ENCODE measurements around the gene DLGAP1.

The DLGAP1 gene

DNA sequence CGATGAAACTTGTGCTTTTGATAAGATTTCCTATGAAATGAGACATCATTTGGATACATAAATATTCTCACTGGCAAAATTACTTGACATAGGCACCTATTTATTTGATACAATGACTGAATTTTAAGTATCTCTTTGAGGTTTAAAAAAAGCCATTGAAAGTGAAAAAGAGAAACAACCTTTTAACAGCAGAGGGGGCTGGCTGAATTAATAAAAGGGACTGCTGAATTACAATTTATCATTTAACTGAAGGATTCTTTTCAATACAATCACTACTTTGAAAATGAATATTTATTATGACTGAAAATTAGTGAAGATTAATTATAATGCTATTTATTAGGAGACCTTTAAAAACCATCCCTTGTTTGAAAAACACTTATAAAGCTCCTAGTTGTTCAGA lies 335.3 kb downstream of the DLGAP1 start:
- DNase-seq: no peak
- no peak for TF ChIP-seq GATA1 (IDR thresholded peaks at IDR 0.05; ENCODE audit: low read depth, low read length)
- TF ChIP-seq POLR2A (IDR thresholded peaks at IDR 0.05; ENCODE audit: low read length): no peak

DNA sequence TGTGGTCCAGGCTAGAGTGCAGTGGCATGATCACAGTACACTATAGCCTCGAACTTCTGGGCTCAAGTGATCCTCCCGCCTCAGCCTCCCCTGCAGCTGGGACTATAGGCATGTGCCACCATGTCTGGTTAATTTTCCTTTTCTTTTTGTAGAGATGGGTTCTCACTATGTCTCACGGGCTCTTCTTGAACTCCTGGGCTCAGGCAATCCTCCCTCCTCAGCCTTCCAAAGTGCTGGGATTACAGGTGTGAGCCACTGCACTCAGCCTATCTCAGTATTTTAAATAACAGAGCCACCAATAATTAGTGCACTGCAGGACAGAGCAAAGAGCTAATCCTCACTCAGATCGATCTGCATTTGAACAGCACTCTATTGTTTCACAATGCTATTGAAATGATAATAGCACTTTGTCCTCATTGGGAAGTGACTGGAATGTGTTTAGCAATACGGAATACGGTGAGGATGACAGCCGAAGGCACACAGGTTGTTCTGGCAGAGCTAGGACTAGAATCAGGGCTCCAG lies 335.9 kb downstream of the DLGAP1 start:
- no peak for DNase-seq
- TF ChIP-seq POLR2A (IDR thresholded peaks at IDR 0.05; ENCODE audit: low read length) (no peak), GATA1 (IDR thresholded peaks at IDR 0.05; ENCODE audit: low read depth, low read length) (no peak)

DNA sequence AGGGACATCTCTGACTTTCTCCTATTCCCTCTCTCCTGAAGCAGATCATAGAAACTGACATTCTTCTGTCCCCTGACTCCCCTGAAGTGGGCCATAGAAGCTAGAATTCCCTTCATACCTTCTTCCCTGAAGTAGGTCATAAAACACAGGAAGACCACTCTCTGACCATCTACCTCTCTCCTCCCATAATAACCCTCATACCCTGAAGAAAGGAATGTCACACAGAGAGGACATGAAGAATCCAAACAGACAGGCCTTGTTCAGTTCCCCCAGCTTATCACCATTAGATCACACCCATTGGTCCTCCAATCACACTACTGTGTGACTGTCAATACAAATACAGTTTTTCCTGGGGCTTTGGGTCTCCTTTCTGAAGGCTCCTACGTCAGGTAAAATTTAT lies 347.1 kb downstream of the DLGAP1 start:
- no peak for TF ChIP-seq POLR2A (IDR thresholded peaks at IDR 0.05; ENCODE audit: low read length)
- TF ChIP-seq GATA1 (IDR thresholded peaks at IDR 0.05; ENCODE audit: low read depth, low read length): no peak
- DNase-seq: no peak

DNA sequence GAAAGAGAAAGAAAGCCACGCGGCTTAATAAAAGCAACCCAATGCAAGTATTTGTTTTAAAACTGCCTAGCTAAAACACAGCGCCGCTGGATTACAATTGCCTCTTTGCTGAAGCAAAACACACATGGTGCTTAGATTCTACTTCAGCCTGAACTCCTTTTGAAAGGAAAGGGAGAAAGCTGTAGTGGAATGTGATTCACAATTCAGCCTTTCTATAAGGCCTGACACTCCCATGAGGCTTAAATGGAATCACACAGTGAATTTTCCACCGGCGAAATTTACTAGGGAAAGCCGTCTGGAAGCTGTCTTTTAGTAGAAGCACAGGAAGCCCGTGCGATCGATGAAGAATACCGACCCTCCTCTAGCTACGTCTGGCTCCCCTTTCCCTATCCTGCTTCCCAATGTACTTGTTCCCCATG lies 348.0 kb downstream of the DLGAP1 start:
- DNase-seq: no peak
- TF ChIP-seq POLR2A (IDR thresholded peaks at IDR 0.05; ENCODE audit: low read length): no peak
- TF ChIP-seq GATA1 (IDR thresholded peaks at IDR 0.05; ENCODE audit: low read depth, low read length): no peak

DNA sequence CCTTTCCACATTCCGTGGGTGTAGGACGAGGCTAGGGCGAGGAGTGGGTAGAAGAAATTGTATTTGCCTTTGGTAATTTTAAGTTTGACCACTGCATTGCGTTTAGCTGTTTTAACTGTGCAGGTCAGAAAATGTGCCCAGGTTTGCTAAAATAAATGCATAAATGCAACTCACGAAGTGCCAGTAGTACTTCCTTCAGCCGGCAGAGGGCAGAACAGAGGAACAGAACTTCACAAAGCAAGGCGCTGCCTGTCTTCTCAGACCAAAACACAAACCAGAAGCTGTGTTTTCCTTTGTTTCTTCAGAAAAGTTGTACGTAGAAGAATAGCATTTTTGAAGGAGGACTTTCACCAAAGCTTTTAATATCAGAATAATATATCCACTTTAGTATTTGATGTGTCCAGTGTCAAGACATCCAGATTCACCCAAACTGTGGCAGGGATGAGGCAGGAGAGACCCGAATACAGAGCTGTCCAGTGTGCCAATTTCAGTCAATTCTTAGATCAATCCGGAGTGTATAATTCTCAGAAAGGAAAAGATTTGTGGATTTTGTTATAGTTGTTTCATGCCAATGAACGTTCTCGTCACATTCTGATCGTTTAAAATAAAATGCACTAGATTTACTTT lies 348.6 kb downstream of the DLGAP1 start:
- TF ChIP-seq POLR2A (IDR thresholded peaks at IDR 0.05; ENCODE audit: low read length): no peak
- TF ChIP-seq GATA1 (IDR thresholded peaks at IDR 0.05; ENCODE audit: low read depth, low read length): no peak
- DNase-seq: peak; percentile 53 to 77

DNA sequence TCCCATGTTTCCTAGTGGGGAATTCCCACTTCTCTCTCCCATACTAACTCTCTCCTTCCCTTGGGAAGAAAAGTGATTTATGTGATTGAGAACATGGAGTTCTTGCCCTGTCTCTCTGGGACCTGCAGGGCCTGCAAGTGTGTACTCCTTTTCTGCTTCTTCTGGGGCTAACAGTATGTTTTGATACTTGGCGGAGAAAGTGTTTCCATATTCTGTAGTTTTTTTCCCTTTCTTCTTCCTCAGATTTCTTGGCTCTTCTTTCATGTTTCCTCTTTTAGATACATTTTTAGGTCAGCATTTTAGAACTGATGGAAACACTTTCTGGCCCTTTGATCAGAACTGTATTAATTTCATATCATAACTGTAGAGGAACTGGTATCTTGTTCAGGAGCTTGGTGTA lies 352.2 kb downstream of the DLGAP1 start:
- DNase-seq: no peak
- TF ChIP-seq GATA1 (IDR thresholded peaks at IDR 0.05; ENCODE audit: low read depth, low read length): no peak
- no peak for TF ChIP-seq POLR2A (IDR thresholded peaks at IDR 0.05; ENCODE audit: low read length)

DNA sequence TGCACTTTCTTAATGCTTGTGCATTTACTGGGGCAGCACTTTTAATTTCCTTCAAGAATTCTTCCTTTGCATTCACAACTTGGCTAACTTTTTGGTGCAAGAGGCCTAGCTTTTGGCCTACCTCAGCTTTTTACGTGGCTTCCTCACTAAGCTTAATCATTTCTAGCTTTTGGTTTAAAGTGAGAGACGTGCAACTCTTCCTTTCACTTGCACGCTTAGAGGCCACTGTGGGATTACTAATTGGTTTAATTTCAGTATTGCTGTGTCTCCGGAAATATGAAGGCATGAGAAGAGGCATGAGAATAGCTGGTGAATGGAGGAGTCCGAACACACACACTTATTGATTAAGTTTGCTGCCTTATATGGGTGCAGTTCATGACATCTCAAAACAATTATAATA lies 354.1 kb downstream of the DLGAP1 start:
- no peak for DNase-seq
- TF ChIP-seq GATA1 (IDR thresholded peaks at IDR 0.05; ENCODE audit: low read depth, low read length): no peak
- TF ChIP-seq POLR2A (IDR thresholded peaks at IDR 0.05; ENCODE audit: low read length): no peak

DNA sequence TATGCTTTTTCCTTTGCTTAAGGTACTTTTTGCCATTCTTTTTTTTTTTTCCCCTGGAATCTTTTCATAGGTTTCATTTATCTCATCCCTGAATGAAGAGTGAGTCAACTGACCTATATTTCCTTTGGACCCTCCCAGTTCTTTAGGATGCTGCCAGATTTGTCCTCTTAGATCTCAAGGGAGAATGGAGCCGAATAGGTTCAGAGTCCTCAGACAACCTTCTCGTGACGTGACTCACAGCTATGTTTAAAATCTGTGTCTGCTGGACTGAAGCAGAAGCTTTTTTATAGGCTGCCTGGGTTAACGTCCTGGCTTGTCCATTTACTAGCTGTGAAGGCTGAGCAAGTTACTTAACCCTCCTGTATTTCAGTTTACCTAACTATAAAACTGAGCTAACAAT lies 358.6 kb downstream of the DLGAP1 start:
- no peak for DNase-seq

DNA sequence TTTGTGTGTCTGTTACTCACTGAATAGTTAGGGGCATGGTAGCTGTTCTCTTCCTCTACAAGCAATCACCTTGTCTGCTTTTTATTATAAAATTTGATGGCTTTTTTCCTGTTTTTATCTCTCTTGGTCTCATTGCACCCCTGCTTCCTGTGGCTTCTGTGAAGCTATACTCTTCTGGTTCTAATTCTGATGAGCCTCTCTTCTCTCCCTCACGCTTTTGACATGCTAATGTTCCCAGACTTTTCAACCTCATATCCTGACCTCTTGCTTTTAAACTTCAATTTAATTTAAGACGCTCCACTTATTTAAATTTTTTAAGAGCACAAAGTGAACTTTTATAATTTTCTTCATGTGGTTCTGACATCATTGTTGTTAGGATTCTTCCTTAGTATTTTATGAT lies 361.4 kb downstream of the DLGAP1 start:
- DNase-seq: no peak
- TF ChIP-seq GATA1 (IDR thresholded peaks at IDR 0.05; ENCODE audit: low read depth, low read length): no peak
- TF ChIP-seq POLR2A (IDR thresholded peaks at IDR 0.05; ENCODE audit: low read length): no peak

More for the DNA sequence above, 358.6 kb downstream of the DLGAP1 start:
- TF ChIP-seq GATA1 (IDR thresholded peaks at IDR 0.05; ENCODE audit: low read depth, low read length) (no peak), POLR2A (IDR thresholded peaks at IDR 0.05; ENCODE audit: low read length) (no peak)

DNA sequence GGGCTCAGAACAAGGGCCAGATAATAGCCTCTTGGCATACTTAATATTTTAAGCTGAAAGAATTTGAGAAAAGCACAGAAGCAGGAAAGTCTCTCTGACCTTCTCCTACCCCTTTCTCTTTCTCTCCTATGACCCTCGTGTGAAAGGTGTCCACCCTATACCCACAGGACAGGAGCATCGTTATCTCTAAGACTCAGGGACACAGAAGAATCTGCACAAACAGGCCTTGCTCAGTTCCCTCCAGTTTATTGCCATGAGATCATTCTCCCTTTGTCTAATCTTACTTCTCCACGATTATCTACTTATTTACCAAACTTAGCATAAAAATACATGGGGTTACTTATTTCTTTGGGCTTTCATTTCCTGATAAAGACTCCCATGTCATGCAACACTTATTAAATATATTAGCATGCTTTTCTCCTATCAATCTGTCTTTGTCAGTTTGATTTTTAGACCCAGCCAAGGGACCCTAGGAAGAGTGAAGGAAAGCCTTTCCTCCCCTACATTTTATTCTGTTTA lies 370.7 kb downstream of the DLGAP1 start:
- TF ChIP-seq POLR2A (IDR thresholded peaks at IDR 0.05; ENCODE audit: low read length) (no peak), GATA1 (IDR thresholded peaks at IDR 0.05; ENCODE audit: low read depth, low read length) (no peak)
- DNase-seq: no peak

DNA sequence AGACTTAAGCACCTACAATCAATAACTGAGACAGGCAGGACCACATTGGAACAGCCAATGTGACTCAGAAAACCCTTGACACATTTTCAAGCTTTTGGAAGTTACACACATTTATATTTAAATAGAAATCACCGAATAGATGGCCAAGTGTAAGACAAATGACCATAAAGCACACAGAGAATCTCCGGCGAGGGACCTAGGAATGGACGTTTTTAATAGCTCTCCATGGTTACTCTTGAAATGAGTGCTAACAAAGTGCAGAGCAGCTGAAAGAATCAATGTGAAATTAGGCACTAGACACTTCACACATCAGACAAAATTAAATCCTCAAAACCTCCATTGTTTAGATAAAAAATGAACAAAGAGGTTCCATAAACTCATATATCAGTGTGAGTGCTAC lies 376.9 kb downstream of the DLGAP1 start:
- no peak for DNase-seq
- TF ChIP-seq POLR2A (IDR thresholded peaks at IDR 0.05; ENCODE audit: low read length): no peak

DNA sequence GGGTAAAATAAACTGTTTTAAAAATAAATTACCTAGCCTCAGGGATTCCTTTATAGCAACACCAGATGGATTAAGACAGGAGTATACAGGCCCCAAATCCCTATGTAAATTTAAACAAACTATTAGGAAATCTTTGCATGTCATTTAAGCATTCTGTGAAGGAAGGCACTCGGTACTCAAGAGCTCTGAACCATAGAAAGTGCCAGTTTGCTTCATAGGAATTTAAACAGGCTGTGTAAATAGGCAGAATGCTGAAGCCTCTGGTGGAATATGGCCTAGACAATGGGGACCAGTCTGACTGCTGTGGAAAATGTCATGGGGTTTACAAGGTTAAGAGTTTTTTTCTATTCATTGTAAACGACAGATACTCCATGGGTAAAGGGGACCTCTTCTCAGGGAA lies 377.4 kb downstream of the DLGAP1 start:
- no peak for TF ChIP-seq POLR2A (IDR thresholded peaks at IDR 0.05; ENCODE audit: low read length)
- no peak for TF ChIP-seq GATA1 (IDR thresholded peaks at IDR 0.05; ENCODE audit: low read depth, low read length)
- DNase-seq: no peak

DNA sequence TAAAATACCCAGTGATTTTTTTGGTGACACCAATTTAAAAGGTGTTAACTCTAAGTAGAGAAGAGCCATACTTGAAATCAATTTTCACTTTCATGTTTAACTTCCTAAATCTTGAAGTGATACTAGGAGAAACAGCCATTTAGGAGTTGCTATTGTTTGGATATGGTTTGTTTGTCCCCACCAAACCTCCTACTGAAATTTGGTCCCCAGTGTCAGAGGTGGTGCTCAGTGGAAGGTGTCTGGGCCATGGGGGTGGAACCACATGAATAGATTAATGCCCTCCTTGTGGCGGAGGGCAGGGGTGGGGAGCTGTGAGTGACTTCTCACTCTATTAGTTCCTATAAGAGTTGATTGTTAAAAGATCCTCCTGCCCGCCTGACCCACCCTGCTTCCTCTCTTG lies 377.9 kb downstream of the DLGAP1 start:
- no peak for DNase-seq
- no peak for TF ChIP-seq GATA1 (IDR thresholded peaks at IDR 0.05; ENCODE audit: low read depth, low read length)
- no peak for TF ChIP-seq POLR2A (IDR thresholded peaks at IDR 0.05; ENCODE audit: low read length)

DNA sequence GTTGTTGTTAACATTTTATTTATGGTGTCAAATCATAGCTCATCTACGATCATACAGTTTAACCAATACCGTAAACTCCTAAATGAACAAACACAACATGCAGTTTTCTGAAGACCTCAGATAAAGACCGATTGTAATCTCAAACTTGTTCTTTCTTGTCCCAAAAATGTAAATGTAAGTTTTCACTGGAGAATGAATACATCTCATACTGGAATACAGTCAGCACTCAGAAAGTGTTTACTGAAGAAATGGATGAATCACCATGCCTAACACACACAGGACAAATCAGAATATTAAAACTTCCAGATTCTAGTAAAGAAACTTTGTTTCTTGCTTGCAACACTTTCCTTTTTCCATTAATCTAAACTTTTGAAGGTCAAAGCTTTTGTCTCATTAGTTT lies 380.5 kb downstream of the DLGAP1 start:
- DNase-seq: no peak
- TF ChIP-seq POLR2A (IDR thresholded peaks at IDR 0.05; ENCODE audit: low read length) (no peak), GATA1 (IDR thresholded peaks at IDR 0.05; ENCODE audit: low read depth, low read length) (no peak)

DNA sequence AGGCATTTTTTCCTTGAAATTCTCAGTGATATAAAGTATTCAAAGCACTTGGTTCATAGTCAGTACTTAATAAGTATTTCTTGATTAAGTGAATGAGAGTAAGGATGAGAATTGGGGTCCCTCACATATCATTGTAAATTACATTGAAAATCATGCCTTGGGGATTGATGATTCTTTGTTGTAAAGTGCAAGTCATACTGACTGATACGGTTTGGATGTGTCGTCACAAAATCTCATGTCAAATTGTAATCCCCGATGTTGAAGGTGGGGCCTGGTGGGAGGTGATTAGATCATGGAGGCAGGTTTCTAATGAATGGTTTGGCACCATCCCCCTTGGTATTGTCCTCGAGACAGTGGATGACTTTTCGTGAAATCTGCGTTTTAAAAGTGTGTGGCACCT lies 385.9 kb downstream of the DLGAP1 start:
- TF ChIP-seq POLR2A (IDR thresholded peaks at IDR 0.05; ENCODE audit: low read length): no peak
- TF ChIP-seq GATA1 (IDR thresholded peaks at IDR 0.05; ENCODE audit: low read depth, low read length): no peak
- no peak for DNase-seq

Data from erythroblast (primary cell).